HG03039 (cell line): ENCODE measurements around the gene PRKCE.

ENCODE experiments used
- ATAC-seq: cut with Tn5 transposase; IDR thresholded peaks from one replicate; pipeline ENCODE4 v1.9.1; 2021; ENCODE audit warnings: mild to moderate bottlenecking, moderate library complexity; ENCODE audit not compliant: unreplicated experiment

The PRKCE gene

GRCh38 chr2:45748239-45748638, 96.8 kb downstream of the PRKCE start:
- ATAC-seq: no peak

DNA sequence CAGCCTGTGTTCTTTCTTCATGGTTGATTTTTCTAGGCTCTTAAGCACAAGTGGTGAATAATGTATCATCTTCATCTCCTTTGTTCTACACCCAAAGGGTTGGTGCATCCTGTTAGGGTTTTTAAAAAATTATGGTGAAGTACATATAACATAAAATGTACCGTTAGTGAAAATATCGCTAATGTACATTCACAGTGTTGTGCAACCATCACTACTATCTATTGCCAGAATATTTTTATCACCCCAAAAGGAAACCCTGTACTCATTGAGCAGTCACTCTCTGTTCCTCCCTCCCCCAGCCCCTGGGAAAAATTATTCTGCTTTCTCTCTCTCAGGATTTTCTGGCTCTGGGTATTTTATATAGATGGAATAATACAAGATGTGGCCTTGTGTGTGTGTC, 98.5 kb downstream of the PRKCE start:
- no peak for ATAC-seq

- ATAC-seq: no peak
These were observed 99.0 kb downstream of the PRKCE start for GRCh38 chr2:45750484-45750883.

DNA sequence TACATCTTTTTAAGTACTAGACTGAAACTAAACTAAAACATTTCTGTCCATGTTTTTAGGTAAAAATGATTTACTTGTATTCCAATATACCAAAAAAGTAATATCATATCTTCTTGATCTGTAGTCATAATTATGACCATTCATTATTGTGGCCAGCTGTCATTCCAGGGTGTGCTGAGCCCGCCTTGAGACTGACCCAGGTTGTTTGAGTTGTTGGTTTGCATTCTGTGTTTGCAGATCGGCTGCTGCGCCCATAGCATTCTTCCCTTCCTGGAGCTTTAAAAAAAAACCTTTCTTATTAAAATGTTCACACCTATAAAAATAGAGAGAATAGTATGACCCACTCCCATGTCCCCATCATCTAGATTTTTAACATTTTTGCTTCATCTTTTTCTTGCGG, 101.9 kb downstream of the PRKCE start:
- no peak for ATAC-seq

DNA sequence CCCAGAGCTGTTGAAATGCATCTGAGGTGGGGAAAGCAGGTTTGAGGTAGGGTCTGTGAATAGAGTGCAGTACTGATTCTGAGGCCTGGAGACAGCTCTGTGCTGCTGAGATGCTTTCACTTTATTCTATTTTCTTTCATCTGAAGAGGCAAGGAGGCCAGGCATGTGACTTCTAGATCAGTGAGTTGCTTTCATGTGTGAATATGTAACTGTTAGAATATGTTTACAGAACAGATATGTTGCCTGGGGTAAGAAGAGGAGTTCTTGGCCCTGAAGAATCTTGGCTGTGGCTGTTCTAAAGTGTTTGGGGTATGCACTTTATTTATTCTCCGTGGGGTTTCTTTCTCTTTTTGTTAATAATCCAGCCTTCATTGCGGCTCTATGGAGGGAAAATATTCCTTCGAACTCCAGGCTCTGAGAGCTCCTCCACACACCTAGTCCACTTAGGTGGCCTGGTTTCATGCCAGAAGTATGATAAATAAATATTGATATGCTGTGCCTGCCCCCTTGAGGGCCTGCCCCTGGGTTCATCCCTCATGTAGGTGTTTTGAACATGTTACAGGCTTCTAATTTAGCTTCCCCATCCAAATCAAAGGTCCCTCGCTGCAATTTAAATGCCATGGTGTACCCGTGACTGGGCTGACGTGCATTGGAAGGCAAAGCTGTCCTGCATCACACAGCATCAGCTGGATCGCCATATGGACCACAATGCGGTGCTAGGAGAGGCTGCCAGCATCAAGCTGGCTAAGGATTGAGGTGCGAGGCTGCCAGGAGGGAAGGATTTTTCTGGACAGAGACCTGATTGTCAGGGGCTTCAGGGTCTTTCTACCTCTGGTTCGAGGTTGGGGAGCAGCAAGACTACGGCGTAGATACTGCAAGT, 102.9 kb downstream of the PRKCE start:
- ATAC-seq: no peak

GRCh38 chr2:45755585-45756335, 104.3 kb downstream of the PRKCE start:
- ATAC-seq: no peak

DNA sequence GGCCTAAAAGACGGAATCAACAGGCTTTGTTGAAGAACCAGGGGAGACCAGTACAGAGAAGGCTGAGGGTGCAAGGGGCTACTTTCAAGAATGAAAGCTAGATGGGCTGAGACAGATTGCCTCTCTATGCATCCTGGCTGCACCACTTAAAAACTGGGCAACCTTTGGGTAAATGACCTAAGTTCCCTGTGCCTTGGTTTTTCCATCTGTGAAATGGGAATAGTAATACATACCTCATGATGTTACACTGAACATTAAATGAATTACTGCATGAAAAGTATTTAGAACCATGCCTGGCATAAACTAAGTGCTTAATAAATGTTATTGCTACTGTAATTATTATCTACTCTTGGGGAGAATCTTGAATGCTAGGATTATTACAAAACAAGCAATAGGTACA, 106.5 kb downstream of the PRKCE start:
- ATAC-seq: no peak

GRCh38 chr2:45759310-45759851, 107.9 kb downstream of the PRKCE start:
- ATAC-seq: no peak

DNA sequence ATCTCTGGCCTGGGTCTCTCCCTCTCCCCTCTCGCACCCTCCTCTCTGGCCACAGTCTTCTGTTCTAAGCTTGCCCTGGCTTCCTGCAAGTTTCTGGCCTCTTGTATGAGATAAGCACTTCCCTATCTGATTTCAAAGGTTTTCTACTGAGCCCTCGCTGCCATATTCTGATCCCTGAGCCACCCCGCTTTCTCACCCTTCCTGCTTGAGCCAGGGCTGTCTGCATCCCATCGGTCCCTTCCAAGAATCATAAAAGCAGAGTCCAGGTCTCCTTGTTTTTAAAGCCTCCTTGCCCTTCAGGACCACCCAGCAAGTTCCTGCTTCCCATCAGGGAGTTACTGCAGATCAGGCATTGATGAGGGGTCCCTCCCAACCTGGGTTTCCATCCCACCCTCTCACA, 110.2 kb downstream of the PRKCE start:
- no peak for ATAC-seq

DNA sequence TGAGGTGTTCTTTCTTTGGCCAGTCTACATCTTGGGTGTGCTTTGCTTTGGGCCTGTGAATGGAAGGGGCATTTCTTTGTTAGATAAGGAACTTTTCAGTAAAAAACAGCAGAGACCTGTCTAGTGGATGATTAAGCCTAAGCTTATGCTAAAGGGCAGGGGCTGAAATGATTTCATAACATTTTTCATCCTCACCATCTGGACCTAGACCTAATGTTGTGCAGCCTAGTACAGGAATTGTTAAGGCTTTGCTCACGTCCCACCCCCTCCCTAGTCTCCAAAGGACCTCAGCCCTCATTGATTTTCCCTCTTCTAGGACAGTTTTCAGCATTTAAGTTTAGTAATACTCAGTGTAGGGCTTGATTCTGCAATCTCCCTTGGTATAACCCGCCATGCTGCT, 111.8 kb downstream of the PRKCE start:
- no peak for ATAC-seq

DNA sequence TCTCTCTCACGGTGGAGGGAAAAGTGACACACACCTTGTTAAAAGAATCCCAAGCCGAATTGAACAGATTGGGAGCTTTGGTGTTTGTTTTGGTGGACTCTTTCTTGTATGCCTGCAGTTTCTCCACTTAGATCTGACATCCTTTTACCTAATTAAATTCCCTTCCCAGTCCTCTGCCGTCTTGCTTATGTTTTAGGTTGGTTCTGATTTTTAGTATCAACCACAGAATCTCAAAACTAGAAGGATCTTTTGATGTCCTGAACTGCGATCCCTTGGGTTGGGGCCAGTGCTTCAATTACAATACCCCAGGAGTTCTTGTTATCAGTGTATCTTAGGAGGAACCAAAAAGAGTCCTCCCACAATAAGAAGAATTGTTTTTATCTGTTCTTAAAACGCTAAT, 112.3 kb downstream of the PRKCE start:
- ATAC-seq: no peak

GRCh38 chr2:45765007-45765727, 113.7 kb downstream of the PRKCE start:
- ATAC-seq: no peak

- no peak for ATAC-seq
These were observed 114.3 kb downstream of the PRKCE start for GRCh38 chr2:45765728-45766254.

DNA sequence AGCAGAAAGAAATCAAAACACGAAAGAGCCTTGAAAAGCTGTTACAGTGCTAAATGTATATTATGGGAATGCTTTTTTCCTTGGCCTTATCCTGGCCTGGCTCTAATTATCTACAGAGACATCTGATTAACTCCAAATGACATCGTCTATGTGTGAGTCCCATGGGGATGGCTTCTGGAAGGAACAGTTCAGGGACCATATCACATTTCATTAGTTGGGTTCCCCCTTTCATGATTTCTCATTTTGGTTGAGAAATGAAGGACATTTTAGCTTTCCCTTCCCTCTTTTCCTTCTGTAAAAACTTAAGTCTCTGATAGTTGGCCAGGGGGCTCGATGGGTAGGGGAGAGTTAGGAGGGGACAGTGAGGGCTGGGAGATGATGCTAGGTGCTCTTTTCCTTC, 116.7 kb downstream of the PRKCE start:
- no peak for ATAC-seq

GRCh38 chr2:45769056-45769455, 117.6 kb downstream of the PRKCE start:
- ATAC-seq: no peak

DNA sequence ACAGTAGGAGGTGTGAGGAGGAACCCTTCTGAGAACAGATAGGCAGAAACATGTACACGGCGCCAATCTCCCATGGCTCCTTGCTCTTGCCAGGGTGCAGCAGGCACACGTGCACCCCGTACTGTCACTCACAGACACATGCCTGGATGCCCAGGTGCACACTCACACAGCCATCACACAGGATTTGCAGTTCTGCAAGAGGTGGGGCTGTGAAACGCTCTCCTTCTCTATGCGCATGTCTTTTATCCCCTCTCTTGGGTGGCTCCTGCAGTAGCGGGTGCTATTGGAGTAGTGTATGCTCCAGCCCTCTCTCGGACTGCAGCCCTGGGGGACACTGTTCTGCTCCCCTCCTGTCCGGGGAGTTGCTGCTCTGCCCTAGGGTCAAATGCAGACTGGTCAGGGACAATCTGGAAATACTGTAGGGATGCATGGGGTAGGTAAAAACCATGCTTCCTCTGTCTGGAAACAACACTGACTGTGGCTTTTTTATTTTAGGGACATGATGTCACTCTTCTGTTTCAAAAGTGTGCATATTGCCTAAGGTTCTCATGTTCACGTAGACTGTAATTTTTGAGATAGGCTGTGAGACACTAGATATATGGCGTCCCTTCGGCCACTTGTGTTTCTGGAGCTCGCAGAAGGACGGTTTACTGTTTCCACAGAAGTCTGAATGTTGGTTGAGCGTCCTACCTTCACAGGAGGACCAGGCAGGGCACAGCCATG, 118.5 kb downstream of the PRKCE start:
- no peak for ATAC-seq

DNA sequence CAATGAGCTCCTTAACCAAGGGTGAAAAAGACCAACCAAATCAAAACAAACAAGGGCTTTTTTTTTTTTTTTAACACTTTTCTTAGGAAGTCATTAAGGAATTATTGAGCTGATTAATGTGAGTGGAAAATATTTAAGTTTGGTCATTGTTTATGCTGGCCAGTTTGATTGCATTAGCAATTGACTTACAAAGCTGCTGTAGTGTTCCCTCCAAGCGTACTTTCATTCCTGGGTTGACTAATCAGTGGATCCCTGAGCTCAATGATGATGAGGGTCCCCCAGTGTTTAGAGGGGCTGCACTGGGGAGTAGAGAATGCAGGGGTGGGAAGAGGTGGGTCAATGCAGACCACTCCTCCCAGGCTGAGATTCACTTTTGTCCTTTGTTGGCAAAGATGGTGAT, 119.3 kb downstream of the PRKCE start:
- no peak for ATAC-seq

- no peak for ATAC-seq
These were observed 119.8 kb downstream of the PRKCE start for GRCh38 chr2:45771261-45771660.

DNA sequence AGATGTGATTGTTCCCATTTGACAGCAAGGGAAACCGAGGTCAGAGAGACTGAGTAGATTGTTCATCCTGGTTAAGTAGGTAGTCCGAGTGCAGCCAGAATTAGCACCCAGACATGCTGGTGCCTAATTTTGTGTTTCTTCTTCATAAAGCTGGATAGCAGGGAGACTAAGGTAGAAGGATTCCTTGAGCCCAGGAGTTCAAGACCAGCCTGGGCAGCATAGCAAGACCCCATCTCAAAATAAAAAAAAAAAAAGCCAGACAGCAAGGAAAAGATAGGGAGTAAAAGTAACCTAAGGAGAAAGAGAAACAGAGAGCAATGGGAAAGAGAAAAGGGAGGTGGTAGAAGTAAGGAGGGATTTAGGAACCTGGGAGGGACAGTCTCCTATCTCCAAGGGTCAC, 120.6 kb downstream of the PRKCE start:
- ATAC-seq: no peak

- ATAC-seq: no peak
These were observed 122.4 kb downstream of the PRKCE start for GRCh38 chr2:45773909-45774308.
